ENCODE measurements around the gene LLGL1.

Gene LLGL1

DNA sequence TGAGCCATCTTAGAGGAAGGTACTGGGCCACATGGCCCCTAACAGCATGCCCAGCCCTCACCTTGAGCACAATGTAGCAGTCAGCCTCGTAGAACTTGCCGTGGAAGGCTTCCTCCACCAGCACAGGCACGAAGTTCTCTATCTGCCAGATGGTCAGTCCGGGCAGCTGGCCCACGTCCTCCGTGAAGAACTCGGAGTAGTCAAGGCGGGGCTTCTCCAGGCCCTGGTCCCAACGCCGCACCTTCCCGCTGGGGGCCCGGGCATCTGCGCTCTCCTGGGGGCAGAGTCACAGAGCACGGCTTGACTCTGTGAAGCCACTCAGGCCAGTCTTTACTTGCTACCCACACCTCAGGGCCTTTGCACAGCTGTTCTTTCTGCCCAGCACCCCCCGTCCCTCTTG, 25.8 kb downstream of the LLGL1 start:
- DNase-seq (ENCODE audit: low read depth in 4 of 4, low spot score in 1 of 4): no peak

DNA sequence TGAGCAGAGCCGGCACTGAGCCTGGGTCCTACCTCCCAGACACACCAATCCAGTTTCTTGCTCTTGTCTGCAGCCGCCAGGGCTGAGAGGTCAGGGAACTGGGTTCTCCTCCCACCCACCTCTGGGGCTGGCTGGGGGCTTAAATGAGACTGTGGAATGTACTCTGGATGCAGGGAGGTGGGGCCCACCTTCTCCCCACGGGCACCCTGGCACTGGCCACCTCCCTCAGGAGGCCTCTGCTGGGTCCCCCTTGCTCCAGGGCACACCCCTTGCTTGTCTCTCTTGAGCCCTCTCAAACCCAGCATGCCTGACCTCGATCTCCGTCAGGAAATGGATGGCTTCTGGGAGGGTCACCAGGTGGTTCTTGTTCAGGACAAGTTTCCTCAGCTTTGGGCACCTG, 26.7 kb downstream of the LLGL1 start:
- no peak for DNase-seq (ENCODE audit: low read depth in 4 of 4, low spot score in 1 of 4)

DNA sequence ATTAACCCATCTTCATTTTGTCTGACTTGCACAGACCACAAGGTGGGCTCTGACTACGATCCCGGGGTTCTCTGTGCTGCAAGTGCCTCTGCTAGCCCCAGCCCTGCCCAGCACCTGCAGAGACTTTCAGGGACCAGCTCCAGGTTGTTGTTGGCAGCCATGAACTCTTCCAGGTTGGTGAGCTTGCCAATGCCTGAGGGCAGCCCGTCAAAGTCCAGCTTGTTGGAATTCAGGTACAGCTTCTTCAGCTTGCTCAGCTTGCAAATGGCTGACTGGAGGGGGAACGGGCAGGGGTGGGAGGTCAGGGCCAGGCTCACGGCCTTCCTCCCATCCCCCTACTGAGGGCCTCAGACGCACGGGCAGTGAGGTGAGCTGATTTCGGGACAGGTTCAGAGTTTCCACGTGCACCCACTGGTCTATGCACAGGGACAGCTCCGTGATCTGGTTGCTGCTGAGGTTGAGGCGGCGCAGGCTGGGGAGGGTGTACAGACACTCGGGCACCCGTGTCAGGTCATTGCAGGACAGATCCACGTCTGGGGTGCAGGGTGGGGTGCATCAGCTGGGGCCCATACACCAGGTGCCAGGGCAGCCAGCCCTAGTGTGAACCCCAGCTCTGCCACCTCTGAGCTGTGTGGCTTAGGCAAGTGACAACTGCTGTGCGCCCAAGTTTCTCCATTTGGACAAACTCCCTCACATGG, 27.9 kb downstream of the LLGL1 start:
- no peak for DNase-seq (ENCODE audit: low read depth in 4 of 4, low spot score in 1 of 4)

DNA sequence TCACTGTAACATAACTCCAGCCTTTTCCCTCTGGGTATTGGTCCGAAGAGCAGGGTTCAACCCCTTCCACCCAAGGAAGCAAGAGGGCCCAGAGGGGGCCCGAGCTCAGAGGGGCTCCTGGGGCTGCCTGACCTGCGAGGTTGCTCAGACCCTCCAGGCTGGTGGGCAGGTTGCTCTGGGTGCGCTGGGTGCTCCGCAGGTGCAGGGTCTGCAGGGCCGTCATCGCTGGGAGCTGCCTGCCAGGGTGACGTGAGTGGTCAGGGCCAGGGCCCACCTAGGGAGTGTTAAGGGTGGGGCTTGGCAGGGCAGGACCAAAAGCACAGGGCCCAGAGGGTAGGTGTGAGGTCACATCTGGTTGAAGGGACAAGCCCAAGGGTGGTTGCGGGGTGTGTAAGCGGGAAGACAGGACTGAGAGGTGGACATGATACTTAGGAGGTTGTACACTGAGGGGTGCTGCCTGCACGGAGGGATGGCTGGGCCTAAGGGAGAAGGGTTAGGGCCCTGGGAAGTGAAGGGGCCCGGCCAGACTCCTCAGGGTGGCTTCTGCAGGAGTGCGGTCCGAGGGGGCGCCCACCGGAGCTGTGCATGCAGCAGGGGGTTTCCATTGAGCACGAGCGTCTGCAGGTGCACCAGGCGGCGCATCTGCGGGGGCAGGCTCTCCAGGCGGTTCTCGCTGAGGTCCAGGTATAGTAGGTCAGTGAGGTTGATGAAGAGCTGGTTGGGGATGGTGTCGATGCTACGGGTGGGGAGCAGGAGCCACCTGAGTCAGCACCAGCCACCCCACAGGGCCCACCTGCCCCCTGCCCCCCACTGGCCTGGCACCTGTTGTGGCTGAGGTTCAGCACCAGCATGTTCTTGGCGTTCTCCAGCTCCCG, 28.7 kb downstream of the LLGL1 start:
- DNase-seq (ENCODE audit: low read depth in 4 of 4, low spot score in 1 of 4): no peak

DNA sequence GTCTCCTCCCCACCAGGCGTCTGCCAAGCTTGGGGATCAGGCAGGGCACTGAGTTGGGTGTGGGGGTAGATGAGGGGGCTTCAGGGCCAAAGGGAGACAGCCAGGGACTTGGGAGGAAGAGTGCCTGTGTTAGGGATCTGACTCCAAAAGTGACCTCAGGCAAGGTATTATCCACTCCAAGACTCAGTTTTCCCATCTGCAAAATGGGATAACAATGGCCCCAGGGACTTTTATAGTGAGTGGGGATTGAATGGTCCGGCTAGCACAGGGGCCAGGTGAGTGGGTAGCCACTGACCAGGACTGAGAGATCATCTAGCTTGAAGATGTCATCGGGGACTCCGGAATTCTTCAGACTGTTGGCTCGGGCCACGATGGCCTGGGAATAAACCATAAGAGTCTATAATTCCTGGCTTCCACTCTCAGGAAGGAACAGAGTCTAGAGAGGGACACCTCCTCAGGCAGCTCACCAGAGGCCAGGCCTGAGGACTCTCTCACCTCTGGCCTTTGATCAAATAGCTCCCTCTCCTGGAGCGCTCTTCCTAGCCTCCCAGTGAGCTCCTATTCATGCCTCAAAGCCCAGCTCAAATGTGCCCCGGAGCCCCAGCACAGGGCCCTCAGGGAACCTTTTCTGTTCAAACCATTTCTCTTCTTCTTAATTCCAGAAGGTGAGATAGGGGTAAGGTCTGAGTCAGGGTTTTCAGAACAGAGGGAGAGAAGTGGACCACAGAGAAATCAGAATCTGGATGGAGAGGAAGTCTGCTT, 29.6 kb downstream of the LLGL1 start:
- DNase-seq (ENCODE audit: low read depth in 4 of 4, low spot score in 1 of 4): no peak

DNA sequence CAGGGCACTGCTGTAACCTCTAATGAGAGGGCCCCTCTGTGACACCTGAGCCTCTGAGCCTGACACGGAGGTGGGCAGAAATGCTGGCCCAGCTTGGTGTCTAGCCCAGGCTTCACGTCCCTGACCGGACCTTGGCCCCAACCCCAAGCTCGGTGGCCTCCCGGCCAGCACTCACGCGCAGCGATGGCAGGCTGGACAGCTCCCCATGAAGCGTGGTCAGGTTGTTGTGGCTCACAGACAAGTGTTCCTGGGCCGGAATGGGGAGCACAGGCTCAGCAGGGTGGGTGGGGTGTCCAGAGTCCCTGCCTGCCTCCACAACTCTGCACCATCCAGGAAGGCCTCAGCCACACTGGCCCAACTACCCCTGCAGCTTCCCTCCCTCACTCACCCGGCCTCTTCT, 30.9 kb downstream of the LLGL1 start:
- DNase-seq (ENCODE audit: low read depth in 4 of 4, low spot score in 1 of 4): no peak

DNA sequence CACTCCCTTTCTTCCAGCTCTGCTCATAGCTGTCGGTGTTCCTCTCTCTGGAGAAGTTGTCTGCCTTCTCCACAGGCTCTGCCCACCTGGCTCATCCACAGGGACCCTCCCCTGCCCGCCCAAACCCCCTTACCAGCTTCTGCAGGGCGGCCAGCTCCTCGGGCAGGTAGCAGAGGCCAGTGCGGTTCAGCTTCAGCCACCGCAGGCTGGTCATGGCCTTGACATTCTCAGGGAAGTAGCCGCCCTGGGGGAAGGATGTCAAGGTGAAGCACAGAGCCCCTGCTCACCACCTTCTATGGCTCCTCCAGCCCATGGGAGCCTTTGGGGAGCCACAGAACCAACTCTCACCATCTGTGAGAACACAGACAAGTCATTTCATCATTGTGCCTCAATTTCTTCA, 31.3 kb downstream of the LLGL1 start:
- DNase-seq (ENCODE audit: low read depth in 4 of 4, low spot score in 1 of 4): no peak

DNA sequence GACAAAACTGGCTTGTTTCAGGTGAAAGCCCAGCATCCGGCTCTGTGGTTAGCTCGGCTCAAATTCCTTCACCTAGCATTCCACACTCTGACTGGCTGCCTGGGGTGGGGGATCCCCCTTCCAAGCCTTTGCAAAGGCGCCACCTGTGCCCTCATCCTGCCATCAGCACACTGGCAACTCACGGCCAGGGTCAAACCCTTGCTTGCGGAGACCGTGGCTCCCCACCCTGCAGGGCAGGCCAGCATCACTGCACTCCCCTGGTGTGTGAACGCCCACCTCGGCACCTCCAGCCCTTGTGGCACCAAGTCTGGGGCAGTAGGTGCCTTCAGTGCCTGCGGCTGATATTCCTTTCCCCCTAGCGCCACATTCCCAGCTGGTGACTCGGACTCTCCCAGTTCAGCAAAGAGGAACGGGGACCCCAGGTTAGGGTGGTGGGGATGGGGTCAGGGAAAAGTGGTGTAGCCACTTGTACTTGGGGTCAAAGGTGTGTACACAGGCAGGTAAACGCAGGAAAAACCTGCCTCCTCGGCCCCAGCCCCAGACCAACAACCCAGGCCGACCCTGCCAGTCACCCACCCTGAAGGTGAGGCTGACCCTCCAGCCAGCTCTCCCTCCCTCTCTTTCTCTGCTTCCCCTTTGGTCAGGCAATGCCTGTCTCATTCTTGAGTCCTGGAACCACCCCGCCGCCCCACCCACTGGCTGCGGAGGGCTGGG, 32.0 kb downstream of the LLGL1 start:
- DNase-seq (ENCODE audit: low read depth in 4 of 4, low spot score in 1 of 4): peak in 1 of 4 experiments; percentile 21

DNA sequence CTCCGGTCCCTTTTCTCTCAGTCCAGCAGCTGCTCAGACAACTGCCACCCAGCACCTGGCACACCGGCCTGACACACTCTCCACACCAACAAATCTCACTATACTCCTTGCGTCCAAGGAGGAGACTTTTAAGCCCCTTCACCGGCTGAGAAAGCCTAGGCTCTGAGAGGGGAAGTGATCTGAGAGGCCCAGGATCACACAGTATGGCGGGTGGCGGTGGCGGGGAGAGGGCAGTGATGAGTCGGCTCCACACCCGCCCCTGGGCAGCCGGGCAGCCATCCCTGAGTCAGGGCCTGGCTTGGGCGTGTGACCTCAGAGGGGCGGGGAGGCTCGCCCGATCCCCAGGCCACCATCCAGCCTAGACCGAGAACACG, 32.5 kb downstream of the LLGL1 start:
- peak in 3 of 4 experiments; percentile 19 to 41 (median 27) for DNase-seq (ENCODE audit: low read depth in 4 of 4, low spot score in 1 of 4)

DNA sequence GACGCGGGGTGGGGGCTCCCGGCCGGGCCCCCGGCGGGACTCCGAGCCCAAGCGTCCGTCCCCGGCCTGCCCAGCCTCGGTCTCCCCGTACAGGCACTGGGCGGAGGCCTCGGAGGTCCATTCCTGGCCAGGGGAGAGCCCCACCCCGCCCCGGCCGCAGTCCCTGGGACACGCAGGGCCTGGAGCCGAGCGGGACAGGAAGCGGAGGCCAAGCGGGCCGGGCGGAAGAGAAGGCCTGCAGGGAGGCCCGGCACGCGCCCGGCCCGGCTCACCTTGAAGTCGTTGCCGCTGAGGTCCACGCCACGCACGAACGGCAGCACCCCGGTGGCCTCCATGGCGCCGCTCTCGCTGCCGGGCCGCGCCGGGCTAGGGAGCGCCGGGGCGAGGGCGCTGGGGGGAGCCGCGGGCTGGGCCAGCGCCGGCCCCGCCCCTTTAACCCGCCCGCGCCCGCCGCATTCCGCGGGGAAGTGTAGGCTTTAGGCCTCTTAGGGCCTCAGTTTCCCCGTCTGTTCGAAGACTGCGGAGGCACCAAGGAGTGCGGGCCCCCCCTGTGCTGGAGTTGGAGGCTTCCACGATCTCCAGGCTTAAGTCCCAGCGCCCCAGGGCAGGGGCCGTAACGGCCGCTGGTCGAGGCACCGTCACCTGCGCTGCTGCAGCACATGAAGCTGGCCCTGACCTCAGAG, 33.1 kb downstream of the LLGL1 start, which contains the start of gene FLII:
Gene FLII (minus strand): TSS at position 383 of the 683 bp plus-strand sequence. CDS start 48 bp downstream, at position 335.
- DNase-seq (ENCODE audit: low read depth in 4 of 4, low spot score in 1 of 4): peak; percentile 16 to 45 (median 39)

DNA sequence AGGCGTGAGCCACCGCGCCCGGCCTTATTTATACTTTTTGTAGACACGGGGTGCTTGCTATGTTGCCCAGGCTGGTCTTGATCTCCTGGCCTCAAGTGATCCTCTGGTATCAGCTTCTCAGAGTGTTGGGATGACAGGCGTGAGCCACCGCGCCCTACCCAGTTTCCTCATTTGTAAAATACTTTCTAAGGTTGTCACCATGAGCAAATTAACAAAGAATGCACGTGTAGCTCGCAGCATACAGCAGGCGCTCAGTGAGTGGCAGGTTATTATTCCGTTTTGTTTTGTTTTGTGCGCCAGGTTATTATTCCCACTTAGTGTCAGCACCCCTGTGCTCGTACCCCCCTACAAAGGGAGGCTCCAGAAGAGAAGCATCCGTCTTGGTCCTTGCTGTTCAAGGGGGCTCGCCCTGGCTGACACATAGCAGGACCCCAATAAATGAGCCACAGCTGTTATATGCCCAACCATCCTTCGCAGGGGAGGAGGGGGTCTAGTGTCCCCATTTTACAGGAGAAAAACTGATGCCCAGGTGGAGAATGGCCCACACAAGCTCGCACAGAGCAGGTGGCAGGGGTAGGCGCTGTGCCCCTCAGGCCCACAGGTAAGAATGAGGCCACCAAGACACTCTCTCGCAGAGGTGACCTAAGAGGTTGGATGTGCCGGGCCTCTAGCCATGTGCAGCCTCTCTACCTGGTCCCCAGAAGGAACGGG, 34.3 kb downstream of the LLGL1 start:
- DNase-seq (ENCODE audit: low read depth in 4 of 4, low spot score in 1 of 4): no peak

DNA sequence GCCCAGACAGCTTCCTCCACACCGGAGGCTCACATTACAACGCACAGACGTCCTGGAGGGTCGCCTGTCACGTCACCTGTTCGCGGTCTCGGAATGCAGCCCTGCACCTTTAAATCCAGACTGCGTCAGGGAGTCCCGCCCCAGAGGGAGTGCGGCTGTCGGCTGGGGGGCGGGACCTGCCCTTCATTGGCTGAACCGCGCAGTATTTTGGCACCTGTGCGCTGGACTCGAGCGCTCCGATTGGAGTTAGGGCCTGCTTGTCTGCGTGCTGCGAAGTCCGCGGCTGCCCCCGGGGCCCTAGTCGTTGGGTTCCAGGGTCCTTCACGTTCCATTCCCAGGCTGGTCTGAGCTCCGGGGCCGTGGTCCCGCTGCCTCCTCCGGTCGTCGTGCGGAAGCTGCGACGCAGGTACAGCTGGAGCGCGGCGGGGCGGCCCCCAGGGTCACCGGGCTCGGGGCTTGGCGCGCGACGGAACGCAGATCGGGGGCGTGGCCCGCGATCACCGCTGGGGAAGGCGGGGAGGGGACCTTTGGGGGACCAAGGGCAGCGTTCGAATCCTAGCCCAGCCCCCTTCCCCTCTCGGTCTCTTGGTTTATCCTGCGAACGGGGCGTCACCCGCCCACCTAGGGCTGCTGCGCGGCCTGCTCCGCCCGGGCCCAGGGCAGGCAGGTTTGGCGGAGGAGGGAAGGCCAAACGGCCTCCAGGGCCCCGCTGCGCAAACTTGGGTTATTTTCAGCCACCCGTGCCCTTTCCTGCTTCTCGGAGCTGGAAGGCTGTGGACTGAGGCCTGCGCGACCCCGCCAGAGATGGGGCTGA, 35.1 kb downstream of the LLGL1 start, which contains the start of gene MIEF2:
Gene MIEF2 (plus strand): TSS at position 331 of the 814 bp plus-strand sequence. CDS start 2,059 bp downstream, outside the sequence.
- DNase-seq (ENCODE audit: low read depth in 4 of 4, low spot score in 1 of 4): peak; percentile 72 to 92 (median 84)

DNA sequence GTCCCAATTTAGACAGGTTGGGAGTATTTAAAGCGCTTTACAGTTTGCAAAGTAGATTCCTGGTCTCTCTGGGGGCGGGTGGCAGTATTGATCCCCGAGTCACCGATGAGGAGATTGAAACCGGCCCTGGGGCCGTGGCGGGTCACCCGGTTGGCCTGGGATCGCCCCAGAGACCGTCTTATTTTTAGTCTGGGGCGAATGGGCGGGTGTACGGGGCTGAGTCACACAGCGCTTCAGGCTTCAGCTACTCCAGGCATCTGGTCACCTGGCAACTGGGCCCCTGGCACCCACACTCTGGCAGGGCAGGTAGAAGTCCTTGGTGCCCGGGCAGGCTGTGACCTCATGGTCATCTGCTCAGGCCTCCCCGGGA, 35.7 kb downstream of the LLGL1 start:
- DNase-seq (ENCODE audit: low read depth in 4 of 4, low spot score in 1 of 4): peak in 1 of 4 experiments; percentile 18

DNA sequence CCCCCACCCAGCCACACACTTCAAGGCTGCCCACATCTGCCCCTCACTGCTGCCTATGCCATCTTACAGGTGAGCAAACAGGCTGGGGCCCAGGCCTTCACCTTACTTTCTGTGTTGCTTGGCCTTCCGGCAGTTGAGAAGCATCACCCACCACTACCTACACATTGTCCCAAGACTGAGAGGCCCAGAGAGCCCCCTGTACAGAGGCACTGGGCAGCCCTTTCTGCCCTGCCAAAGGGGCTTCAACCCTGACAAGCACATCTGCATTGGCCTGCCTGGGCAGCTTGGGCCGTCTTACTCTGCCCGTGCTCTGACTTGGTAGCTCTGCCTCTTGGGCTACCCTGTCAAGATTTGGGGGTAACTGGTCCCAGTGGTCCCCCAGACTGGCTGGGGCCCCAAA, 36.2 kb downstream of the LLGL1 start:
- no peak for DNase-seq (ENCODE audit: low read depth in 4 of 4, low spot score in 1 of 4)

DNA sequence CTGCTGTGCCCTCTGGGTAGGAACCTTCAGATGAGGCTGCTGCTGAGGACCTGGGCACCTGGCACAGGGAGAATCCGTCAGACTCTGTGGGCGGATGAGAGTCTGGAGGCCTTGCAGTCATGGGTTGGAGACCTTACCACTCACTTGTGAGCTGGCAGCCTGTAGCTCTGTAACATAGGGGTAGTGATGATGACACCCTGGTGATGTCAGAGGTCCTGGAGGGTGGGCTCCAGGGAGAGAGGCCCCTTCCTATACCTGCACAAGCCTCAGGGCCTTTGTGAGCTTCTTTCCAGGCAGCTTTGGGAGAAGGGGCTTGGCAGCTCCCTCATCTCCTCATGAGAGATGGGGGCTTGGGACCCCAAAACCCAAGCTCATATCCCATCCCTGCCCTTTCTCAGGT, 36.7 kb downstream of the LLGL1 start:
- no peak for DNase-seq (ENCODE audit: low read depth in 4 of 4, low spot score in 1 of 4)

DNA sequence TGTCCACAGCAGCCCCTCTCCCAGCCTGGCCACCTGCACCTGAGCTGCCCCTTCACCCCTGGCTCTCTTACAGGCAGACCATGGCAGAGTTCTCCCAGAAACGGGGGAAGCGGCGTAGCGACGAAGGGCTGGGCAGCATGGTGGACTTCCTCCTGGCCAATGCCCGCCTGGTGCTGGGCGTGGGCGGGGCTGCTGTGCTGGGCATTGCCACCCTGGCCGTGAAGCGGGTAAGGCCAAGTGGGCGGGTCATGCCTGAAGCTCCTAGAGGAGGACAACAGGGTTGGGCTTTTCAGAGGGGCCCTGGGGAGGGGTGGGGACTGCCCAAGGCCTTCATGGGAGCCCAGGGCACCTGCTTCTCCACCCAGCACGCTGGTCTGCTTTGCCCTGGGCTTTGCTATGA, 37.2 kb downstream of the LLGL1 start:
- no peak for DNase-seq (ENCODE audit: low read depth in 4 of 4, low spot score in 1 of 4)

DNA sequence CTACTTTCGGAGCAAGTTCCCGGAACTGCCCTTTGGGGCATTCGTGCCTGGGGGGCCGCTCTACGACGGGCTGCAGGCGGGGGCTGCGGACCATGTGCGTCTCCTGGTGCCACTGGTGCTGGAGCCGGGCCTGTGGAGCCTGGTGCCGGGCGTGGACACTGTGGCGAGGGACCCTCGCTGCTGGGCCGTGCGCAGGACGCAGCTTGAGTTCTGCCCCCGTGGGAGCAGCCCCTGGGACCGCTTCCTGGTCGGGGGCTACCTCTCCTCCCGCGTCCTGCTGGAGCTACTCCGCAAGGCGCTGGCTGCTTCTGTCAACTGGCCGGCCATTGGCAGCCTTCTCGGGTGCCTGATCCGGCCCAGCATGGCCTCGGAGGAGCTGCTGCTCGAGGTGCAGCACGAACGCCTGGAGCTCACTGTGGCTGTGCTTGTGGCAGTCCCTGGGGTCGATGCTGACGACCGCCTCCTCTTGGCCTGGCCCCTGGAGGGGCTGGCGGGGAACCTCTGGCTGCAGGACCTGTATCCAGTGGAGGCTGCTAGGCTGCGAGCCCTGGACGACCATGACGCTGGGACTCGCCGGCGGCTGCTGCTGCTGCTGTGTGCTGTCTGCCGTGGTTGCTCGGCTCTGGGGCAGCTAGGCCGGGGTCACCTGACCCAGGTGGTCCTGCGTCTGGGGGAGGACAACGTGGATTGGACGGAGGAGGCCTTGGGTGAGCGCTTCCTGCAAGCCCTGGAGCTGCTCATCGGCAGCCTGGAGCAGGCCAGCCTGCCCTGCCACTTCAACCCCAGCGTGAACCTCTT, 38.6 kb downstream of the LLGL1 start:
- DNase-seq (ENCODE audit: low read depth in 4 of 4, low spot score in 1 of 4): no peak

DNA sequence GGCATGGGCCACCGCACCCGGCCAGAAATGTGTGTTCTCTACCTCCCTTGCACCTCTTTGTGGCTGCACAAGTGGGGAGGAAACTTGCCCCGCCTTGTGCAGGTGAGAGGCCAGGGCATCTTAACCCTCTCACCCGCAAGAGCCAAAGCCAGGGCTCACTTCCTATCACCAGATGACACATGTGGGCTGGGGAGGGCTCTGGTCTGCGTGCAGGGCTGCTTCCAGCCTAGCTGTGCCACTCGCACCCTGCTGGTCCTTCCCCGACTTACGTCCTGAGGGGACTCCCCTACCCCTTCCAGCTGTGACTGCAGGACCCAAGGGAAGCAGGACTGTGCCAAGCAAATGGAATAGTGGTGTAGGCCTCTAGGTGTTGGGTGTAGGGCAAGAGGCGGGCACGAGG, 41.9 kb downstream of the LLGL1 start:
- DNase-seq (ENCODE audit: low read depth in 4 of 4, low spot score in 1 of 4): no peak
